HL-60 (cell line): Measurements from ENCODE around the gene TCEAL4.

Source experiments
- DNase-seq, 2 experiments: peaks; one replicate each; pipeline ENCODE4 v3.0.0-alpha.2; 2010 to 2020; ENCODE audit warnings: low read depth in 1 of 2, low spot score in 1 of 2
- H3K27ac ChIP-seq: fragments of 250-450 bp; sonication (Bioruptor Pico); replicated peaks from 2 replicates; pipeline ENCODE4 v1.5.1; 2020; ENCODE audit warnings: mild to moderate bottlenecking, moderate library complexity
- H3K27me3 ChIP-seq: fragments of 250-450 bp; sonication (Bioruptor Pico); 2 replicates; pipeline ENCODE4 v1.5.1; 2021; ENCODE audit warnings: mild to moderate bottlenecking, moderate library complexity; ENCODE audit not compliant: insufficient read depth, poor library complexity, severe bottlenecking
- H3K4me3 ChIP-seq: replicated peaks from 2 replicates; pipeline ENCODE4 v1.5.1; 2011; ENCODE audit warnings: mild to moderate bottlenecking, control low read depth, low read length; ENCODE audit not compliant: insufficient read depth
- GABPA ChIP-seq: IDR thresholded peaks from 2 replicates; pipeline ENCODE4 v1.6.1; 2012; ENCODE audit warnings: low read depth
- POLR2AphosphoS5 ChIP-seq: IDR thresholded peaks from 2 replicates; pipeline ENCODE4 v1.6.1; 2012; ENCODE audit warnings: low read depth
- SPI1 ChIP-seq: IDR thresholded peaks from 2 replicates; pipeline ENCODE4 v1.6.1; 2012; ENCODE audit warnings: low read depth, mild to moderate bottlenecking, borderline replicate concordance
- TF ChIP-seq, protein P1 (sequence below): IDR thresholded peaks from one replicate; pipeline ENCODE4 v1.5.1; 2011; ENCODE audit warnings: low read length, control low read depth, inconsistent platforms; ENCODE audit not compliant: insufficient read depth
- TF ChIP-seq, protein P2 (sequence below): IDR thresholded peaks from 2 replicates; pipeline ENCODE4 v1.6.1; 2012; ENCODE audit warnings: low read depth; ENCODE audit not compliant: insufficient replicate concordance

TCEAL4 gene

DNA sequence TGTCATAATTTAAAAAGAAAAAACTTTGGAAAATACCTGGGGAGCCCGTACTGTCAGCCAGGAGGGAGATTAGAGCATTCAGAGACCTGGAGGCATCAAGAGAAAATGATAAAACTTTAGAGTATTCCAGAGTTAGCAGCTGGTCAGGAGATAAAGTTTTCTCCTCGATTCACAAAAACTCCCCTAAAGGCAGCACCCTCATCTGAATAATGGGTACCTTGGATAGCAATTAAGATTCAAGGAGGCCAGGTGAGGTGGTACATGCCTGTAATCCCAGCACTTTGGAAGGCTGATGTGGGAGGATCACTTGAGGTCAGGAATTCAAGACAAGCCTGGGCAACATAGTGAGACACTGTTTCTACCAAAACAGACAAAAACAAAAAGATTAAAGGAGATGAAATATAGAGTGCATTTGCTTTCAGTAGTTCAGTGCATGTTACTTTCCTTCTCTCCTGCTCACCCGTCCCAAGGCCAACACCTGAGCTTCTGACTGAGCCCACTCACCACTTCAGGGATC is 47.4 kb upstream of the TCEAL4 start:
- TF ChIP-seq, protein P1, sequence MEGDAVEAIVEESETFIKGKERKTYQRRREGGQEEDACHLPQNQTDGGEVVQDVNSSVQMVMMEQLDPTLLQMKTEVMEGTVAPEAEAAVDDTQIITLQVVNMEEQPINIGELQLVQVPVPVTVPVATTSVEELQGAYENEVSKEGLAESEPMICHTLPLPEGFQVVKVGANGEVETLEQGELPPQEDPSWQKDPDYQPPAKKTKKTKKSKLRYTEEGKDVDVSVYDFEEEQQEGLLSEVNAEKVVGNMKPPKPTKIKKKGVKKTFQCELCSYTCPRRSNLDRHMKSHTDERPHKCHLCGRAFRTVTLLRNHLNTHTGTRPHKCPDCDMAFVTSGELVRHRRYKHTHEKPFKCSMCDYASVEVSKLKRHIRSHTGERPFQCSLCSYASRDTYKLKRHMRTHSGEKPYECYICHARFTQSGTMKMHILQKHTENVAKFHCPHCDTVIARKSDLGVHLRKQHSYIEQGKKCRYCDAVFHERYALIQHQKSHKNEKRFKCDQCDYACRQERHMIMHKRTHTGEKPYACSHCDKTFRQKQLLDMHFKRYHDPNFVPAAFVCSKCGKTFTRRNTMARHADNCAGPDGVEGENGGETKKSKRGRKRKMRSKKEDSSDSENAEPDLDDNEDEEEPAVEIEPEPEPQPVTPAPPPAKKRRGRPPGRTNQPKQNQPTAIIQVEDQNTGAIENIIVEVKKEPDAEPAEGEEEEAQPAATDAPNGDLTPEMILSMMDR, result no peak
- TF ChIP-seq POLR2AphosphoS5 (no peak), SPI1 (no peak), GABPA (no peak)
- TF ChIP-seq, protein P2, sequence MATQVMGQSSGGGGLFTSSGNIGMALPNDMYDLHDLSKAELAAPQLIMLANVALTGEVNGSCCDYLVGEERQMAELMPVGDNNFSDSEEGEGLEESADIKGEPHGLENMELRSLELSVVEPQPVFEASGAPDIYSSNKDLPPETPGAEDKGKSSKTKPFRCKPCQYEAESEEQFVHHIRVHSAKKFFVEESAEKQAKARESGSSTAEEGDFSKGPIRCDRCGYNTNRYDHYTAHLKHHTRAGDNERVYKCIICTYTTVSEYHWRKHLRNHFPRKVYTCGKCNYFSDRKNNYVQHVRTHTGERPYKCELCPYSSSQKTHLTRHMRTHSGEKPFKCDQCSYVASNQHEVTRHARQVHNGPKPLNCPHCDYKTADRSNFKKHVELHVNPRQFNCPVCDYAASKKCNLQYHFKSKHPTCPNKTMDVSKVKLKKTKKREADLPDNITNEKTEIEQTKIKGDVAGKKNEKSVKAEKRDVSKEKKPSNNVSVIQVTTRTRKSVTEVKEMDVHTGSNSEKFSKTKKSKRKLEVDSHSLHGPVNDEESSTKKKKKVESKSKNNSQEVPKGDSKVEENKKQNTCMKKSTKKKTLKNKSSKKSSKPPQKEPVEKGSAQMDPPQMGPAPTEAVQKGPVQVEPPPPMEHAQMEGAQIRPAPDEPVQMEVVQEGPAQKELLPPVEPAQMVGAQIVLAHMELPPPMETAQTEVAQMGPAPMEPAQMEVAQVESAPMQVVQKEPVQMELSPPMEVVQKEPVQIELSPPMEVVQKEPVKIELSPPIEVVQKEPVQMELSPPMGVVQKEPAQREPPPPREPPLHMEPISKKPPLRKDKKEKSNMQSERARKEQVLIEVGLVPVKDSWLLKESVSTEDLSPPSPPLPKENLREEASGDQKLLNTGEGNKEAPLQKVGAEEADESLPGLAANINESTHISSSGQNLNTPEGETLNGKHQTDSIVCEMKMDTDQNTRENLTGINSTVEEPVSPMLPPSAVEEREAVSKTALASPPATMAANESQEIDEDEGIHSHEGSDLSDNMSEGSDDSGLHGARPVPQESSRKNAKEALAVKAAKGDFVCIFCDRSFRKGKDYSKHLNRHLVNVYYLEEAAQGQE, result no peak
- no peak for DNase-seq
- no peak overlapping the region for H3K4me3 ChIP-seq
- no peak overlapping the region for H3K27ac ChIP-seq
- no peaks in the 10 kb centered on the region for H3K27me3 ChIP-seq

DNA sequence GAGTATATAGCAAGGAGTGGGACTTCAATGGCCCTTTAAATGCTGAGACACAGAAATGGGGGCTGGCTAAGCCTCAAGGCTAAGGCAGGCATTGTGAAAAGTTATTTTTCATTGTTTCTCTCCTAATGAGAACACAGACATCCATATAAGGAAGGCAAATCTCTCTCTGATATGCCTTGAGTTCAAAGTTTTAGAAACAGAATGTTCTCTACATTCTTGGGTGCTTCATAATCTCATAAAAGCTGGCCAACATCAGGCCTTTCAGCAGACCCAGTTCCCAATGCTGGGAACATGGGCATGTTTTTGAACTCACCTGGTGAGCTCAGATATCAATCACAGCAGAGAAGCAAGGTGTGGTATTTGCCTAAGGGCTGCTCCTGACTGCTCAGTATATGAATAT is 46.6 kb upstream of the TCEAL4 start:
- Histone ChIP-seq H3K4me3 (no peak overlapping the region), H3K27me3 (no peaks in the 10 kb centered on the region), H3K27ac (no peak overlapping the region)
- TF ChIP-seq, protein P1, result no peak
- no peak for TF ChIP-seq GABPA
- TF ChIP-seq SPI1, result no peak
- TF ChIP-seq, protein P2, result no peak
- no peak for TF ChIP-seq POLR2AphosphoS5
- no peak for DNase-seq

DNA sequence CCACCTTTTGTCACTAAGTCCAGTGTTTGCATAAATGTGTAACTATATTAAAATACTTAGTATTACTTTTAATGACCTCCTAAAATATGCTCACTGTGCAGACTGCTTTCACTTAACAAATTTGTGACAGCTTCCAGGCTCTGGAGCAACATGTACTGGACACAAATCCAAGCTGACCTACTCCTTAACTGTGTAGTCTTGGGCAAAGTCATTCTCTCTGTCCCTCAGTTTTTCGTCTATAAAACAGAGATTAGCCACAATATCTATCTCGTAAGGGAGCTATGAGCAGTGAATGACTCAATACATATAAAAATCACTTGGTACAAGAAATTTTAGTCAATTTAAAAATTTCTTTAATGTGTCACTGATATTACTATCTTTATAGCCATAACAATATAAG is 45.6 kb upstream of the TCEAL4 start:
- Histone ChIP-seq H3K27me3 (no peaks in the 10 kb centered on the region), H3K27ac (no peak overlapping the region), H3K4me3 (no peak overlapping the region)
- TF ChIP-seq, protein P1, result no peak
- DNase-seq, result no peak

DNA sequence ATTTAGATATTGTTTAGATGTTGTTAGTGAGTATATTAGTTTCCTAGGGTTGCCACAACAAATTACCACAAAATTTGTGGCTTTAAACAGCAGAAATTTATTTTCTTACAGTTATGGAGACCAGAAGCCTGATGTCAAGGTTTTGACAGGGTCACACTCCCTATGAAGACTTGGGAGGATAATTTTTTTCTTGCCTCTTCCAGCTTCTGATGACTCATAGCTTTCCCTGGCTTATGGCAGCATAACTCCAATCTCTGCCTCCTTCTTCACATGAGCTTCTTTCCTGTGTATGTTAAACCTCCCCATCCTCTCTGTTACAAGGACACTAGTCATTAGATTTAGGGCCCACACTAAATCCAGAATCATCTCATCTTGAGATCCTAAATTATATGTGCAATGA is 45.2 kb upstream of the TCEAL4 start:
- no peak for TF ChIP-seq SPI1
- TF ChIP-seq, protein P1, result no peak
- TF ChIP-seq, protein P2, result no peak
- TF ChIP-seq POLR2AphosphoS5, result no peak
- no peak for TF ChIP-seq GABPA
- DNase-seq, result no peak
- no peak overlapping the region for H3K27ac ChIP-seq

More for the DNA sequence above, 45.2 kb upstream of the TCEAL4 start:
- H3K4me3 ChIP-seq, result no peak overlapping the region
- H3K27me3 ChIP-seq, result no peaks in the 10 kb centered on the region
